HCT116 (cell line): ENCODE data around the gene ANKRD2.
"Not testable (repeated sequence)": the region's sequence is repeated elsewhere in the genome, so short reads cannot be mapped to it uniquely, and the experiment has no call there.

Source experiments
- CTCF ChIP-seq, 3 experiments: fragments of 200-600 bp in 1 of 3; sonication (generic) in 1 of 3; IDR thresholded peaks in 2 of 3; conservative IDR thresholded peaks in 1 of 3; 2 replicates each; pipeline ENCODE4 v1.5.1; 2012 to 2017; ENCODE audit warnings: low read depth in 2 of 3, low read length in 2 of 3, antibody characterized with exemption in 1 of 3, borderline replicate concordance in 1 of 3, control low read depth in 1 of 3, mild to moderate bottlenecking in 1 of 3, mixed read lengths in 1 of 3, mixed run types in 1 of 3, moderate library complexity in 1 of 3; ENCODE audit not compliant: insufficient read depth in 1 of 3
- EZH2 ChIP-seq: fragments of 200-600 bp; sonication (generic); IDR thresholded peaks from 2 replicates; pipeline ENCODE4 v1.6.1; 2017; ENCODE audit warnings: antibody characterized with exemption, mixed run types
- EZH2phosphoT487 ChIP-seq: fragments of 200-600 bp; IDR thresholded peaks from 2 replicates; pipeline ENCODE4 v1.6.1; 2018; ENCODE audit warnings: antibody characterized with exemption, borderline replicate concordance
- FOSL1 ChIP-seq: IDR thresholded peaks from 2 replicates; pipeline ENCODE4 v1.6.1; 2012; ENCODE audit warnings: low read depth
- JUND ChIP-seq: IDR thresholded peaks from 2 replicates; pipeline ENCODE4 v1.6.1; 2012
- MAX ChIP-seq: IDR thresholded peaks from 2 replicates; pipeline ENCODE4 v1.6.1; 2012
- POLR2A ChIP-seq: IDR thresholded peaks from 2 replicates; pipeline ENCODE4 v1.7.0; 2011; ENCODE audit warnings: borderline replicate concordance; ENCODE audit not compliant: insufficient read depth, insufficient read length; ENCODE audit errors: extremely low read depth
- POLR2AphosphoS5 ChIP-seq: IDR thresholded peaks from 2 replicates; pipeline ENCODE4 v1.6.1; 2011; ENCODE audit warnings: mild to moderate bottlenecking, low read depth, low read length, moderate library complexity
- RAD21 ChIP-seq: IDR thresholded peaks from 2 replicates; pipeline ENCODE4 v1.6.1; 2012; ENCODE audit warnings: low read depth, mild to moderate bottlenecking
- SP1 ChIP-seq: IDR thresholded peaks from 2 replicates; pipeline ENCODE4 v1.6.1; 2012; ENCODE audit warnings: low read depth
- ZBTB33 ChIP-seq: IDR thresholded peaks from 2 replicates; pipeline ENCODE4 v1.6.1; 2011; ENCODE audit warnings: mild to moderate bottlenecking, low read length, moderate library complexity; ENCODE audit not compliant: insufficient replicate concordance; ENCODE audit errors: extremely low read depth
- ZNF274 ChIP-seq: fragments of 200-500 bp; sonication (Bioruptor generic); IDR thresholded peaks from 2 replicates; pipeline ENCODE4 v1.6.1; 2014; ENCODE audit warnings: mild to moderate bottlenecking, low read depth, low read length, inconsistent platforms
- TF ChIP-seq, protein P1 (sequence below): IDR thresholded peaks from 2 replicates; pipeline ENCODE4 v1.6.1; 2012; ENCODE audit warnings: low read depth

GRCh38 chr10:97555541-97555940 is 17.0 kb upstream of the ANKRD2 start:
- not testable (repeated sequence) for TF ChIP-seq POLR2AphosphoS5; CTCF (IDR thresholded peaks at IDR 0.05 in 2 of 3, conservative IDR thresholded peaks at IDR 0.05 in 1 of 3; ENCODE audit: borderline replicate concordance in 1 of 3, insufficient read depth in 1 of 3, low read depth in 2 of 3, low read length in 2 of 3); EZH2; MAX; POLR2A; ZNF274; ZBTB33; JUND; RAD21; SP1; FOSL1; EZH2phosphoT487
- TF ChIP-seq, protein P1, sequence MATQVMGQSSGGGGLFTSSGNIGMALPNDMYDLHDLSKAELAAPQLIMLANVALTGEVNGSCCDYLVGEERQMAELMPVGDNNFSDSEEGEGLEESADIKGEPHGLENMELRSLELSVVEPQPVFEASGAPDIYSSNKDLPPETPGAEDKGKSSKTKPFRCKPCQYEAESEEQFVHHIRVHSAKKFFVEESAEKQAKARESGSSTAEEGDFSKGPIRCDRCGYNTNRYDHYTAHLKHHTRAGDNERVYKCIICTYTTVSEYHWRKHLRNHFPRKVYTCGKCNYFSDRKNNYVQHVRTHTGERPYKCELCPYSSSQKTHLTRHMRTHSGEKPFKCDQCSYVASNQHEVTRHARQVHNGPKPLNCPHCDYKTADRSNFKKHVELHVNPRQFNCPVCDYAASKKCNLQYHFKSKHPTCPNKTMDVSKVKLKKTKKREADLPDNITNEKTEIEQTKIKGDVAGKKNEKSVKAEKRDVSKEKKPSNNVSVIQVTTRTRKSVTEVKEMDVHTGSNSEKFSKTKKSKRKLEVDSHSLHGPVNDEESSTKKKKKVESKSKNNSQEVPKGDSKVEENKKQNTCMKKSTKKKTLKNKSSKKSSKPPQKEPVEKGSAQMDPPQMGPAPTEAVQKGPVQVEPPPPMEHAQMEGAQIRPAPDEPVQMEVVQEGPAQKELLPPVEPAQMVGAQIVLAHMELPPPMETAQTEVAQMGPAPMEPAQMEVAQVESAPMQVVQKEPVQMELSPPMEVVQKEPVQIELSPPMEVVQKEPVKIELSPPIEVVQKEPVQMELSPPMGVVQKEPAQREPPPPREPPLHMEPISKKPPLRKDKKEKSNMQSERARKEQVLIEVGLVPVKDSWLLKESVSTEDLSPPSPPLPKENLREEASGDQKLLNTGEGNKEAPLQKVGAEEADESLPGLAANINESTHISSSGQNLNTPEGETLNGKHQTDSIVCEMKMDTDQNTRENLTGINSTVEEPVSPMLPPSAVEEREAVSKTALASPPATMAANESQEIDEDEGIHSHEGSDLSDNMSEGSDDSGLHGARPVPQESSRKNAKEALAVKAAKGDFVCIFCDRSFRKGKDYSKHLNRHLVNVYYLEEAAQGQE: not testable (repeated sequence)
